Central memory CD4-positive, alpha-beta T cell (primary cell): ENCODE measurements around the gene APPBP2.
"Not testable (repeated sequence)": the region's sequence is repeated elsewhere in the genome, so short reads cannot be mapped to it uniquely, and the experiment has no call there.

Experiments used
- DNase-seq: peaks from one replicate; pipeline ENCODE4 v3.0.0; 2022

The APPBP2 gene

GRCh38 chr17:60490594-60490993, 35.4 kb downstream of the APPBP2 start:
- not testable (repeated sequence) for DNase-seq

GRCh38 chr17:60481604-60482003, 44.4 kb downstream of the APPBP2 start:
- DNase-seq = no peak

- no peak for DNase-seq
Observed at GRCh38 chr17:60473788-60474187, 52.3 kb downstream of the APPBP2 start.

GRCh38 chr17:60472449-60472848, 53.6 kb downstream of the APPBP2 start:
- no peak for DNase-seq

- DNase-seq = no peak
Observed at GRCh38 chr17:60471451-60471850, 54.6 kb downstream of the APPBP2 start.

GRCh38 chr17:60468371-60468770, 57.7 kb downstream of the APPBP2 start:
- no peak for DNase-seq

- DNase-seq = no peak
Observed at GRCh38 chr17:60464343-60464742, 61.7 kb downstream of the APPBP2 start.

GRCh38 chr17:60463157-60463835, 62.7 kb downstream of the APPBP2 start:
- DNase-seq = no peak

- DNase-seq = no peak
Observed at GRCh38 chr17:60461584-60461983, 64.5 kb downstream of the APPBP2 start.

GRCh38 chr17:60457148-60457547, 68.9 kb downstream of the APPBP2 start:
- DNase-seq = no peak

- DNase-seq = no peak
Observed at GRCh38 chr17:60455378-60455777, 70.7 kb downstream of the APPBP2 start.

- DNase-seq = no peak
Observed at GRCh38 chr17:60451965-60452364, 74.1 kb downstream of the APPBP2 start.

GRCh38 chr17:60451071-60451470, 75.0 kb downstream of the APPBP2 start:
- no peak for DNase-seq

GRCh38 chr17:60447375-60447774, 78.7 kb downstream of the APPBP2 start:
- no peak for DNase-seq

GRCh38 chr17:60445144-60445543, 80.9 kb downstream of the APPBP2 start:
- DNase-seq = no peak

- DNase-seq = no peak
Observed at GRCh38 chr17:60443713-60444112, 82.3 kb downstream of the APPBP2 start.

GRCh38 chr17:60442271-60443173, 83.5 kb downstream of the APPBP2 start:
- DNase-seq = no peak

GRCh38 chr17:60439501-60439900, 86.5 kb downstream of the APPBP2 start:
- DNase-seq = no peak

- no peak for DNase-seq
Observed at GRCh38 chr17:60436676-60437075, 89.4 kb downstream of the APPBP2 start.

GRCh38 chr17:60435244-60436167, 90.5 kb downstream of the APPBP2 start:
- peak; percentile 57 for DNase-seq

GRCh38 chr17:60433021-60433997, 92.7 kb downstream of the APPBP2 start:
- not testable (repeated sequence) for DNase-seq

- not testable (repeated sequence) for DNase-seq
Observed at GRCh38 chr17:60430561-60430960, 95.5 kb downstream of the APPBP2 start.
